ENCODE measurements around the gene CHPF.
A peak's percentile ranks its signal among the peaks of the same experiment; 100 is the strongest.

The CHPF gene

GRCh38 chr2:219511547-219512325, 31.9 kb downstream of the CHPF start:
- no peak for DNase-seq

GRCh38 chr2:219510512-219511135, 33.0 kb downstream of the CHPF start:
- DNase-seq = no peak

- peak; percentile 48 for DNase-seq
Observed at GRCh38 chr2:219509780-219510511, 33.7 kb downstream of the CHPF start.

GRCh38 chr2:219508971-219509779, 34.4 kb downstream of the CHPF start:
- no peak for DNase-seq

- no peak for DNase-seq
Observed at GRCh38 chr2:219508444-219508734, 35.2 kb downstream of the CHPF start.

GRCh38 chr2:219507581-219508443, 35.8 kb downstream of the CHPF start:
- DNase-seq = no peak

- no peak for DNase-seq
Observed at GRCh38 chr2:219506802-219507526, 36.6 kb downstream of the CHPF start.

GRCh38 chr2:219506153-219506801, 37.3 kb downstream of the CHPF start:
- no peak for DNase-seq

- no peak for DNase-seq
Observed at GRCh38 chr2:219505585-219505984, 38.0 kb downstream of the CHPF start.

- DNase-seq = no peak
Observed at GRCh38 chr2:219502618-219503017, 41.0 kb downstream of the CHPF start.

- DNase-seq = no peak
Observed at GRCh38 chr2:219501849-219502248, 41.8 kb downstream of the CHPF start.

GRCh38 chr2:219500135-219500534, 43.5 kb downstream of the CHPF start:
- DNase-seq = no peak

GRCh38 chr2:219499555-219499954, 44.1 kb downstream of the CHPF start:
- no peak for DNase-seq

GRCh38 chr2:219499058-219499307, 44.6 kb downstream of the CHPF start:
- DNase-seq = no peak

GRCh38 chr2:219498280-219499057, 45.1 kb downstream of the CHPF start, which contains the start of gene GMPPA:
Gene GMPPA (plus strand): TSS chr2:219498891. CDS start chr2:219499976, 1,085 bp downstream.
- peak; percentile 94 for DNase-seq

GRCh38 chr2:219497495-219498279, 45.9 kb downstream of the CHPF start:
- DNase-seq = no peak

- DNase-seq = no peak
Observed at GRCh38 chr2:219496825-219497494, 46.6 kb downstream of the CHPF start.

- DNase-seq = no peak
Observed at GRCh38 chr2:219496247-219496824, 47.3 kb downstream of the CHPF start.
